H7 (cell line): Measurements from ENCODE around the gene OSM. TPM values are rescaled to one million over a fixed set of nuclear protein-coding genes. Genes with fewer than 3 reads are reported as not detected.

Experiments
- DNase-seq: peaks from one replicate; pipeline ENCODE4 v3.0.0; 2012
- H3K27me3 ChIP-seq: 2 replicates; pipeline ENCODE4 v1.6.0; 2011; ENCODE audit warnings: mild to moderate bottlenecking, low read length; ENCODE audit not compliant: control insufficient read depth, insufficient read depth
- H3K36me3 ChIP-seq: replicated peaks from 2 replicates; pipeline ENCODE4 v1.5.1; 2011; ENCODE audit warnings: low read length; ENCODE audit not compliant: control insufficient read depth, insufficient read depth
- H3K4me3 ChIP-seq: 2 replicates; pipeline ENCODE4 v1.5.1; 2011; ENCODE audit warnings: low read depth, mild to moderate bottlenecking, control low read depth, low read length, moderate library complexity; ENCODE audit not compliant: insufficient read depth
- total RNA-seq: library from RNA; depleted of rRNA; stranded (reverse); fragments of >200 nt; shearing (Covaris generic); gene quantifications from 2 replicates; pipeline ENCODE4 v1.2.3, GENCODE V29; 2014; rRNA removed

OSM gene
- total RNA-seq = not detected in 2 replicates

DNA sequence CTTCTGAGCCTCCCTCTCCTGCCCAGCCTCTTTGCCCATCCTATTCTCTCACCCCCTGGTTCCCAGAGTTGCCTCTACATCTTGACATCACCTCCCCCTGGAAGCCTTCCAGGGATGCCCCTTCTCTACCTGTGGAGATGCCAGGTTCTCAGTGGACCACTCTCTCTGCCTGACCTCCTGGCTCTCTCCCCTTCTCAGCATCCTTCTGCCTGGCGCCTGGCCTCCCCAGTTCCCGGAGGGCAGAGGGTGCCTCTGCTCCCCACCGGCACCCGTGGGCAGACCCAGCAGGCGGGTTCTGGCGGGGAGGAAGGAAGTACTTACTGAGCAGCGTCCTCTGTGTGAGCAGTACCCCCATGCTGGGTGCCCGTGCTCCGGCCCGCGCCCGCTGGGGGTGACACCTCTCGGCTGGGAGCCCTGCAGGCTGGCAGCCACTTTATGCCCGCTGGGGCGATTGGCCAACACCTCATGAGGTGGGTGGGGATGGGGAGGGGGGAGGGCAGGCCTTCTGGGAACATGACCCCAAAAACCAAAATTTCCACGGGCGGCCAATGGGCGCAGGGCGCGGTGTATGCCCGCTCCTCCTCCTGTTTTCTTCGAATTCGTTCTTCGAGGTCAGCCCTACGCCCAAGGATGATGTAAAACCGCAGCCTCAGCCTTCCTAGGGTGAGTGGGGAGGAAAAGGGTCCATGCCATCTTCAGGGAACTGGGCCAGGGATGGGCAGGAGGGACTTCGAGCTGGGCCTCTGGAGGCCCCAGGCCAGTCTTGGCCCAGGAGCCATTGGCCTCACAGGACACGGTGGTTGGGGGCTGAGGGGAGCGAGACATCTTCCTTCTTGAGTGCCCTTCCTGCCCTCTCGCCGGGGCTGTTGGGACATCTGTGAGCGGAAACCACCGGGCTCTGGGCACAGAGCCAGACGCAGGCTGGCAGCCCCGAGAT, at the start of gene OSM:
Gene OSM (minus strand): TSS at position 407 of the 937 bp plus-strand sequence. CDS start 52 bp downstream, at position 355.
- H3K27me3 ChIP-seq = peaks cover 3% of the 10 kb centered on the region
- DNase-seq = no peak
- H3K36me3 ChIP-seq = no peaks in the 10 kb centered on the region
- H3K4me3 ChIP-seq = no peak within 1 kb of the TSS

DNA sequence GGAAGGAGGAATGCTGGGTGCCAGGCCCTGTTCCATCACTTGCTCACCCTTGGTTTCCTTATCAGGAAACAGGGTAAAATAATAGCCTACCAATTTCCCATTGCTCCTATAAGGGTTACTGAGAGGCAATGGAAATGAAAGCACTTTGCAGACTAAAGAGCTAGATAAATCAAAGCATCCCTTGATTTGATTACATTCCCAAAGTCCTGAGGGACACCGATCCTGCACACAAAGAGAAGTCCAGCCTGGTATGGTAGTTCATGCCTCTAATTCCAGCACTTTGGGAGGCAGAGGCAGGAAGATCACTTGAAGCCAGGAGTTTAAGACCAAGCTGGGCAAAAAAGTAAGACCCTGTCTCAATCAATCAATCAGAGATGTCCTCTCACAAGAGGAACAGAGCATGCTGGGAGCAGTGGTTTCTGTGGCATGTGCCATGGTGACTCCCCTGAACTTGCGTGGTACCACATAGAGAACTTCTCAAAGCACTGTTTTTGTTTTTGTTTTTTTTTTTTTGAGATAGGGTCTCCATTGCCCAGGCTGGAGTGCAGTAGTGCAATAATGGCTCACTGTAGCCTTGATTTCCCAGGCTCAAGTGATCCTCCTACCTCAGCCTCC, 49.4 kb upstream of the OSM start:
- Histone ChIP-seq H3K36me3 (no peaks in the 10 kb centered on the region; the same call in 1 of the 2 replicates), H3K27me3 (no peaks in the 10 kb centered on the region), H3K4me3 (no peak overlapping the region)
- DNase-seq = no peak

GRCh38 chr22:30314915-30315314, 48.3 kb upstream of the OSM start:
- H3K27me3 ChIP-seq = no peaks in the 10 kb centered on the region
- H3K4me3 ChIP-seq = no peak overlapping the region
- no peaks in the 10 kb centered on the region; the same call in 1 of the 2 replicates for H3K36me3 ChIP-seq
- no peak for DNase-seq

- no peak overlapping the region for H3K4me3 ChIP-seq
- no peaks in the 10 kb centered on the region for H3K36me3 ChIP-seq
- no peaks in the 10 kb centered on the region for H3K27me3 ChIP-seq
- no peak for DNase-seq
Measured at GRCh38 chr22:30313527-30314363, 47.1 kb upstream of the OSM start.

- Histone ChIP-seq H3K36me3 (no peaks in the 10 kb centered on the region), H3K27me3 (no peaks in the 10 kb centered on the region), H3K4me3 (no peak overlapping the region)
- no peak for DNase-seq
Measured at GRCh38 chr22:30312053-30312452, 45.4 kb upstream of the OSM start.

- Histone ChIP-seq H3K36me3 (no peaks in the 10 kb centered on the region), H3K4me3 (no peak overlapping the region), H3K27me3 (no peaks in the 10 kb centered on the region)
- peak; percentile 56 for DNase-seq
Measured at GRCh38 chr22:30310881-30311771, 44.5 kb upstream of the OSM start.

DNA sequence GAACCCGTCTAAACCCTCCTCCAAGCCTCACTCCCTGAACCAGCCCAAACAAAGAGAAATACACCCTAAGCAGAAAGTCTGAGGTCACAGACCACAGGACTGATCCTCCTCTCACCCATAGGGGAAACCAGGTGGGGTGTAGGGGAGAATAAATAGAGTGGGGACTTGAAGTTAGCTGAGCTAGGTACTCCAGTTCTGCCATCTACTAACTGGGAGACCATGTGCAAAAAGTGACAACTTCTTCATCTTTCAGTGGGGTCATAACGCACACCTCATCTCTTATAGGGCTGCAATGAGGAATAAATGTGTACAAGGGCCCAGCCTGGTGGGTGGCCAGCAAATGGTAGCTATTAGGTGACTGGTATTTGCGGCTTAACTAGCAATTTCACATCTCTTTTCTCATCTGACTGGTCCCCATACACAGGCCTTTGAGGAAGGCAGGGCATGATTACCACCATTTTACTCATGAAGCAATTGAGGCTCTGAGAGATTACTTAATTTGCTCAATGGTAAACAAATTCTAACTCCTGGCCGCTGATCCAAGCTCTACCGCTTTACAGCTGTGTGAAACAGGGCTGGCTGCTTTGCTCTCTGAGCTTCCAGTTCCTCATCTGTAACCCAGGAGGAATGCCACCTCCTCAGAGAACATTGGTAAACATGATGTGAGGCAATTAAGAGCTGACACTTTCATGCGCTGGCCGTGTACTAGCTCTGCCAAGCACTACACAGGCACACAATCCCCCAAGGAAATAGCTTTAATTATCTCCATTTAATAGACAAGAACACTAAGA, 43.5 kb upstream of the OSM start:
- Histone ChIP-seq H3K4me3 (no peak overlapping the region), H3K36me3 (no peaks in the 10 kb centered on the region), H3K27me3 (no peaks in the 10 kb centered on the region)
- DNase-seq = no peak

- DNase-seq = no peak
- no peak overlapping the region for H3K4me3 ChIP-seq
- H3K27me3 ChIP-seq = no peaks in the 10 kb centered on the region
- H3K36me3 ChIP-seq = no peaks in the 10 kb centered on the region
Measured at GRCh38 chr22:30308518-30309230, 42.0 kb upstream of the OSM start.

DNA sequence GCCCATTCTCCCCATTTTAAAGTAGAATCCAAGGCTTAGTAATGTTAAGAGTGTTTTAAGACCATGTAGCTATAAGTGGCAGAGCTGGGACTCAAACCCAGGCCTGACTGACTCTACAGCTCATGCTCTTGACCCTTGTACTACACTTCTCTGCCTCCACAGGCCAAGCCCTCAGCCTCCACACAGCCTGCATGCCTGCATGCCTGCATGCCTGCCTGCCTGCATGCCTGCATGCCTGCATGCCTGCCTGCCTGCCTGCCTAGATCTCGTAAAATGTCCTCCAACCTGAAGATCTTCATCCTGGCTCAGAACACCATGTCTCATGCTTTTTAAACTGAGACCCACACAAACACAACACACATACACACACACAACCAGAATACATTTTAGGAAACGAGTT, 41.4 kb upstream of the OSM start:
- Histone ChIP-seq H3K4me3 (no peak overlapping the region), H3K36me3 (no peaks in the 10 kb centered on the region), H3K27me3 (no peaks in the 10 kb centered on the region)
- no peak for DNase-seq

GRCh38 chr22:30307041-30307574, 40.5 kb upstream of the OSM start:
- no peaks in the 10 kb centered on the region for H3K27me3 ChIP-seq
- DNase-seq = no peak
- no peaks in the 10 kb centered on the region for H3K36me3 ChIP-seq
- H3K4me3 ChIP-seq = no peak overlapping the region

GRCh38 chr22:30306627-30307011, 40.0 kb upstream of the OSM start:
- Histone ChIP-seq H3K36me3 (no peaks in the 10 kb centered on the region), H3K4me3 (no peak overlapping the region), H3K27me3 (no peaks in the 10 kb centered on the region)
- DNase-seq = no peak

DNA sequence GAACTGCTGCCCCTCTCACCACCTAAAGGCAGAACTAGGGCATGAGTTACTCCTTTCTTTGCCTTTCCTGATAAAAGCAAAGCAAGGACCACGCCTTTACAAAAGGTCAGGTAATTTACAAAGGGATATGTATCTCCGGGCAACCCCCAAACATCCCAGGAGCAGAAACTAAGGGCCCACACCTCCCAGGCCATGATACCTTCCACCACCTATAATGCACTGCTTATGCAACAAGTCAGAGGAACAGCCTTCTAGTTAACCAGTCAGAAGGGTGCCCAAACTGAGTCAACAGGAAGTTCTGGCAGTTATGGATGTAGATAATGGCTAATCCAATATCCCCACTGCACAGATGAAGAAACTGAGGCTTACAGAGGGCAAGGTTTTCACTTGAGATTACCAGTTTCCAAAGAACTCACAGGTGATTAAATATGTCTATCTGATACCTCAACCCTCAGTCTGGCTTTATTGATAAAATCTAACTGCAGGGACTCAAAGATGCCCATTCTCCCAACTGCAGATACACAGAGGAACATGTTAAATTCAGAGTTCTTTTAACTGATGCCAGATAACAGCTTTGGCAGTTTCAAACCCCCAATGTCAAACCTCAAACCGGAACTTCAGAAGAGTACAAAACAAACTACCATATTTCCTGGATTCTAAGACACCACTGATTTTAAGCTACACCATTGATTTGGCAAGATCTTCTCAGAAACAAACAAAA, 39.4 kb upstream of the OSM start:
- DNase-seq = no peak
- no peaks in the 10 kb centered on the region for H3K36me3 ChIP-seq

More for the DNA sequence above, 39.4 kb upstream of the OSM start:
- Histone ChIP-seq H3K4me3 (no peak overlapping the region), H3K27me3 (no peaks in the 10 kb centered on the region)
